ENCODE measurements around the gene SIK3.

- TF ChIP-seq CTCF (IDR thresholded peaks at IDR 0.05), result no peak
- TF ChIP-seq POLR2A (IDR thresholded peaks at IDR 0.05), result no peak
Measured at GRCh38 chr11:117039900-117040299, 58.3 kb downstream of the SIK3 start.

Data from adrenal gland (tissue), 5 donors.